Measurements from ENCODE around the gene CD27. TPM values are rescaled to one million over a fixed set of nuclear protein-coding genes. Genes with fewer than 3 reads are reported as not detected.
"Not testable (repeated sequence)": the region's sequence is repeated elsewhere in the genome, so short reads cannot be mapped to it uniquely, and the experiment has no call there.

CD27 gene
- total RNA-seq, 4 donors from 2014 or later = 1.1 to 16.8 (median 2.3) TPM; not detected in 1

DNA sequence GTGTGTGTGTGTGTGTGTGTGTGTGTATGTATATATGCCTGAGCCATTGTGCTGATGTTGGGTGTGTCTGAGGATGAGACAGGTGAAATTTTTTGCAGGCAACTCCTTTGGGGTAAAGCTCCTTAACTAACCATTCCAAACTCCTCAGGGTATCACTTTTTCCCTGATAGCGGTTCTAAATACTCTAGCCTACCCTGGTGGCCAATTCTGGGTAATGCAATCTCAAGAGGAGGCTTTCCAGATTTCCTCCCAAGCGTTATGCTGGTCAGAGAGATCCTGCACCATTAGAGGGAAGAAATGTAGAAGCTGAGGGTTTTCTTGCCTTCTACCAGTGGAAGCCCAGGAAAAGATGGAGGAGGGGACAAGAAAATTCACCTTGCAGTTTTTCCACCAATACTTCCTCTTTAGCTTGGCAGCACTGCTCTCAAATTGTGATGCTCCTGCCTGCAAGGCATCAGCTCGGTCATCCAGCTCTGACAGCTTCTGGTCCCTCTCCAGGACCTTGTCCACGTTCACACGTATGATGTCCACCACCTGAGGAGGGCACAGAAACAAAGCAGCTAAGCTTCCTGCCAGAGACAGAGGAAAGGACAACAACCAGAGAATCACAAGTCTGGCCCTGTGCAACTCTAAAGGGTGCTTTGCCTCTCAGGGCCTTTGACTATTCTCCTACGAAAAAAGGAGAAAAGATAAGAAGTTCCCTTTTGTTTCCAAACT lies 20.9 kb downstream of the CD27 start:
- no peaks in the 10 kb centered on the region for H3K9me3 ChIP-seq

GRCh38 chr12:6466184-6466573 lies 21.4 kb downstream of the CD27 start:
- in situ Hi-C loops (cut with MboI; ENCODE audit: low pct_ligation_motif_present in 1 of 4, low pct_unique_long_range_greater_than_20kb in 1 of 4, low sequenced_read_pairs in 3 of 4) = loop anchor here in 2 of 4 donors (5.0 to 25.0 kb wide), 2 partner anchors 44 to 129 kb away; partner anchors contain the start of gene TNFRSF1A (in 2 of the 2)

More for the DNA sequence above, 20.9 kb downstream of the CD27 start:
- Histone ChIP-seq H3K36me3 (peaks cover 0 to 32% (median 15%) of the 10 kb centered on the region in 4 donors), H3K27me3 (no peaks in the 10 kb centered on the region), H3K27ac (peak overlapping the region in 1 of 4 donors; percentile 23), H3K4me1 (peaks cover 12 to 67% (median 29%) of the 10 kb centered on the region in 4 donors), H3K4me3 (no peak overlapping the region)
- 23 to 42% methylated on average over 4 to 6 of the region's 6 CpGs for WGBS, 2 donors (ENCODE audit: low coverage in 1 of 2)
- intact Hi-C loops (cut with DNase I; ENCODE audit: low total_unique reads) (loop anchor here (5.0 kb wide), 1 partner anchor 143 kb away; no protein-coding TSS in a partner anchor), in situ Hi-C loops (cut with MboI; ENCODE audit: low pct_ligation_motif_present in 1 of 4, low pct_unique_long_range_greater_than_20kb in 1 of 4, low sequenced_read_pairs in 3 of 4) (loop anchor here in 2 of 4 donors (5.0 to 25.0 kb wide), 2 partner anchors 43 to 128 kb away; partner anchors contain the start of gene TNFRSF1A (in 2 of the 2))
- DNase-seq = peak; percentile 66
- TF ChIP-seq POLR2AphosphoS5 (IDR thresholded peaks at IDR 0.05) (peak in 1 of 3 donors; percentile 22), POLR2A (IDR thresholded peaks at IDR 0.05) (no peak), CTCF (IDR thresholded peaks at IDR 0.05) (peak; percentile 77 to 94 (median 86)), EP300 (IDR thresholded peaks at IDR 0.05; ENCODE audit: low read depth) (no peak)

GRCh38 chr12:6466751-6467150 lies 22.0 kb downstream of the CD27 start:
- intact Hi-C loops (cut with DNase I; ENCODE audit: low total_unique reads) = loop anchor here (5.0 kb wide), 1 partner anchor 144 kb away; no protein-coding TSS in a partner anchor
- H3K9me3 ChIP-seq, H3K4me3 ChIP-seq, H3K27me3 ChIP-seq, H3K27ac ChIP-seq, DNase-seq: not testable (repeated sequence)
- in situ Hi-C loops (cut with MboI; ENCODE audit: low pct_ligation_motif_present in 1 of 4, low pct_unique_long_range_greater_than_20kb in 1 of 4, low sequenced_read_pairs in 3 of 4) = loop anchor here in 2 of 4 donors (5.0 to 25.0 kb wide), 2 partner anchors 44 to 129 kb away; partner anchors contain the start of gene TNFRSF1A (in 2 of the 2)
- Histone ChIP-seq H3K36me3 (peaks cover 0 to 29% (median 10%) of the 10 kb centered on the region in 4 donors), H3K4me1 (peaks cover 12 to 62% (median 33%) of the 10 kb centered on the region in 4 donors)
- WGBS, 2 donors (ENCODE audit: low coverage in 1 of 2) = 87 to 100% methylated on average over 1 to 4 of the region's 4 CpGs

More at GRCh38 chr12:6466184-6466573, 21.4 kb downstream of the CD27 start:
- Histone ChIP-seq H3K9me3 (no peaks in the 10 kb centered on the region), H3K27me3 (no peaks in the 10 kb centered on the region), H3K4me3 (no peak overlapping the region), H3K4me1 (peaks cover 12 to 64% (median 30%) of the 10 kb centered on the region in 4 donors), H3K36me3 (peaks cover 0 to 29% (median 13%) of the 10 kb centered on the region in 4 donors), H3K27ac (peak overlapping the region in 1 of 4 donors; percentile 23)
- no peak for DNase-seq
- TF ChIP-seq POLR2A (IDR thresholded peaks at IDR 0.05) = no peak
- TF ChIP-seq POLR2AphosphoS5 (IDR thresholded peaks at IDR 0.05) = no peak
- WGBS, 2 donors (ENCODE audit: low coverage in 1 of 2) = 75 to 85% methylated on average over 4 to 5 of the region's 5 CpGs
- intact Hi-C loops (cut with DNase I; ENCODE audit: low total_unique reads) = loop anchor here (5.0 kb wide), 1 partner anchor 144 kb away; no protein-coding TSS in a partner anchor

DNA sequence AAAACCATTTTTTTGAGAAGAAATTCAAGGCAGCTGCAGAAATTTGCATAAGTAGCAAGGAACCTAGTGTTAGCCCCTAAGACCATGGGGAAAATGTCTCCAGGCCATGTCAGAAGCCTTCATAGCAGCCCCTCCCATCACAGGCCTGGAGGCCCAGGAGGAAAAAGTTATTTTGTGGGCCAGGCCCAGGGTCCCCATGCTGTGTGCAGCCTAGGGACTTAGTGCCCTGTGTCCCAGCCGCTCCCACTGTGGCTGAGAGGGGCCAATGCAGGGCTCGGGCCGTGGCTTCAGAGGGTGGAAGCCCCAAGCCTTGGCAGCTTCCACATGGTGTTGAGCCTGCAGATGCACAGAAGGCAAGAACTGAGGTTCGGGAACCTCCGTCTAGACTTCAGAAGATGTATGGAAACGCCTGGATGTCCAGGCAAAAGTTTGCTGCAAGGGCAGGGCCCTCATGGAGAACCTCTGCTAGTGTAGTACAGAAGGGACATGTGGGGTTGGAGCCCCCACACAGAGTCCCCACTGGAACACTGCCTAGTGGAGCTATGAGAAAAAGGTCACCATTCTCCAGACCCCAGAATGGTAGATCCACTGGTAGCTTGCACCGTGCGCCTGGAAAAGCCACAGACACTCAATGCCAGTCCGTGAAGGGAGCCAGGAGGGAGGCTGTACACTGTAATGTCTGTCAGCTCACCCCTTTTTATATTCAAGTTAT lies 23.0 kb downstream of the CD27 start:
- not testable (repeated sequence) for H3K9me3 ChIP-seq, H3K4me3 ChIP-seq, DNase-seq, H3K27me3 ChIP-seq
- Histone ChIP-seq H3K36me3 (peaks cover 0 to 21% (median 9%) of the 10 kb centered on the region in 4 donors), H3K27ac (peak overlapping the region in 2 of 4 donors; percentile 13 to 90), H3K4me1 (peaks cover 8 to 56% (median 33%) of the 10 kb centered on the region in 4 donors)
- in situ Hi-C loops (cut with MboI; ENCODE audit: low pct_ligation_motif_present in 1 of 4, low pct_unique_long_range_greater_than_20kb in 1 of 4, low sequenced_read_pairs in 3 of 4) = loop anchor here in 2 of 4 donors (5.0 to 25.0 kb wide), 2 partner anchors 45 to 130 kb away; partner anchors contain the start of gene TNFRSF1A (in 2 of the 2)
- intact Hi-C loops (cut with DNase I; ENCODE audit: low total_unique reads) = loop anchor here (5.0 kb wide), 1 partner anchor 145 kb away; no protein-coding TSS in a partner anchor
- 80 to 87% methylated on average over 3 to 8 of the region's 9 CpGs for WGBS, 2 donors (ENCODE audit: low coverage in 1 of 2)

DNA sequence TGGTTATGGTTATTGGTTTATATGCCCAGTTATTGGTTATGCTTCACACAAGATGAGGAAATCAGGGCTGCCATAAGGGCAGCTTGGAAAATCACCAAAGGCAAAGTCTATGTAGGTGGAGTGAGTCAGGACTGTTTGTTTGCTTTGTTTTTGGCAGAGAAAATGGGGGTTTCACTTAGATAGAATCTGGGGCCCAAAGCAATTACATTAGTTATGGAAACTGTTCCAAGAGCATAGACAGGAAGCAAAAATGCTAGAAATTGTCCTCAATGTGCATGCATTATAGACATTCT lies 23.5 kb downstream of the CD27 start:
- intact Hi-C loops (cut with DNase I; ENCODE audit: low total_unique reads) = loop anchor here (5.0 kb wide), 1 partner anchor 146 kb away; no protein-coding TSS in a partner anchor

More for the DNA sequence above, 23.5 kb downstream of the CD27 start:
- H3K27me3 ChIP-seq = no peaks in the 10 kb centered on the region
- H3K9me3 ChIP-seq = no peaks in the 10 kb centered on the region
- DNase-seq = no peak
- in situ Hi-C loops (cut with MboI; ENCODE audit: low pct_ligation_motif_present in 1 of 4, low pct_unique_long_range_greater_than_20kb in 1 of 4, low sequenced_read_pairs in 3 of 4) = loop anchor here in 2 of 4 donors (5.0 to 25.0 kb wide), 2 partner anchors 46 to 131 kb away; partner anchors contain the start of gene TNFRSF1A (in 2 of the 2)
- peaks cover 8 to 54% (median 33%) of the 10 kb centered on the region in 4 donors for H3K4me1 ChIP-seq
- peaks cover 0 to 17% (median 8%) of the 10 kb centered on the region in 4 donors for H3K36me3 ChIP-seq
- peak overlapping the region in 2 of 4 donors; percentile 13 to 90 for H3K27ac ChIP-seq
- TF ChIP-seq CTCF (IDR thresholded peaks at IDR 0.05) (no peak), POLR2A (IDR thresholded peaks at IDR 0.05) (no peak), POLR2AphosphoS5 (IDR thresholded peaks at IDR 0.05) (no peak), EP300 (IDR thresholded peaks at IDR 0.05; ENCODE audit: low read depth) (no peak)
- H3K4me3 ChIP-seq = no peak overlapping the region

Measured in transverse colon (tissue), 4 donors.